DOHH2 (cell line): ENCODE measurements around the gene NLE1.

ENCODE experiments used
- EZH2phosphoT487 ChIP-seq: fragments of 200-600 bp; sonication (generic); IDR thresholded peaks from 2 replicates; pipeline ENCODE4 v1.6.1; 2017; ENCODE audit warnings: borderline replicate concordance, mild to moderate bottlenecking, antibody characterized with exemption, low read length, moderate library complexity, mixed read lengths
- TF ChIP-seq, protein P1 (sequence below): fragments of 200-600 bp; sonication (generic); IDR thresholded peaks from one replicate; pipeline ENCODE4 v1.5.1; 2014; ENCODE audit warnings: antibody characterized with exemption, mild to moderate bottlenecking, low read depth, low read length; ENCODE audit not compliant: poor library complexity, severe bottlenecking

DNA sequence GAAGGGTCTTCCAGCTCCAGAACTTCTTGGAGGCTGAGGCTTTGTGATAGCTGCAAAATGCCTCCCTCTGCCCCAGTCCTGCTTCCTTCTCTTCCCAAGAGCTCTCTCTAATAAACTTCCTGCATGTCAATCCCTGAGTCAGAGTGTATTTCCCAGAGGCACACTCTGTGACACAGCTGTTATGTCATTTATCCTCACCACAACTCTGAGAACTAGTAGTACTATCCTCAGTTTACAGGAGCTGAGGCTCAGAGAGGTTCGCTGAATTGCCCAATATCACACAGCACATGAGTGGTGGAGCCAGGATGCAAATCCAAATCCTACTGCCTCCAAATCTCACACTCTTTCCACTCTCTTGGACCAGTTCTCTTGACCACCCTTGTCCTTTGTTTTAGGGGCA, 25.6 kb upstream of the NLE1 start:
- no peak for TF ChIP-seq EZH2phosphoT487
- TF ChIP-seq, protein P1, sequence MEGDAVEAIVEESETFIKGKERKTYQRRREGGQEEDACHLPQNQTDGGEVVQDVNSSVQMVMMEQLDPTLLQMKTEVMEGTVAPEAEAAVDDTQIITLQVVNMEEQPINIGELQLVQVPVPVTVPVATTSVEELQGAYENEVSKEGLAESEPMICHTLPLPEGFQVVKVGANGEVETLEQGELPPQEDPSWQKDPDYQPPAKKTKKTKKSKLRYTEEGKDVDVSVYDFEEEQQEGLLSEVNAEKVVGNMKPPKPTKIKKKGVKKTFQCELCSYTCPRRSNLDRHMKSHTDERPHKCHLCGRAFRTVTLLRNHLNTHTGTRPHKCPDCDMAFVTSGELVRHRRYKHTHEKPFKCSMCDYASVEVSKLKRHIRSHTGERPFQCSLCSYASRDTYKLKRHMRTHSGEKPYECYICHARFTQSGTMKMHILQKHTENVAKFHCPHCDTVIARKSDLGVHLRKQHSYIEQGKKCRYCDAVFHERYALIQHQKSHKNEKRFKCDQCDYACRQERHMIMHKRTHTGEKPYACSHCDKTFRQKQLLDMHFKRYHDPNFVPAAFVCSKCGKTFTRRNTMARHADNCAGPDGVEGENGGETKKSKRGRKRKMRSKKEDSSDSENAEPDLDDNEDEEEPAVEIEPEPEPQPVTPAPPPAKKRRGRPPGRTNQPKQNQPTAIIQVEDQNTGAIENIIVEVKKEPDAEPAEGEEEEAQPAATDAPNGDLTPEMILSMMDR = no peak
